ENCODE measurements around the gene WDR6.

Gene WDR6

DNA sequence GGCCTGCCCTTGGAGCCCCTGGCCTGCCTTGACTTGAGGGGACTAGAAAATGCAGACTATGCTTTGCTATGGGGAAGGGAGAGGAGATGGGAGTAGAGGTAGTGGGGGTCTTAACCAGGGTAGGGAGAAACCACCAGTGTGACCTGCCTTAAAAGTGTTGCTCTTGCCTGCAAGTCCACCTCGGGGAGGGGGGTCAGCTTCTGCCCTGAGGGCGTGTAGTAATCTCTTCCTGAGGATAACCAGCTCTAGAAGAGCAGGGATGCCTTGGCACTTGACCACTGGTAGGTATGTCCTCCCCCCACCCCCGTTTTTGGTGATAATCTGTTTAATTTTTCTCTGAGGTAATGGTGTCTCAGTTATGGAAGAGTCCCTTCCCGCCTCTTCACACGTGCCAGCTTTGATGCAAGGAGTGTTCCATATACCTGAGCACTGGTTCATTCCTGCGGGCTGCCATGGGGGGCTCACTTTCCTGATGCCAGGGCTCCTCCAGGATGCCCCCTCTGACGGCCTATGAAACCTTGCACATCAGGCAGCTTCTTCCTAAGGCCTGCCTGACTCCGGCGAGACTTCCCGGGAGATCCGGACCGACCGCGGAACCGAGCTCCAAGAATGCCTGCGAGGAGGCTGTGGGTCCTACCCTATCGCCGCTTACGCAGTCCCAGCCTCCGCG is 17.9 kb upstream of the WDR6 start:
- H3K14ac ChIP-seq (ENCODE audit: low read length), result peak overlapping the region; percentile 83
- peak overlapping the region; percentile 93 for H2AFZ ChIP-seq (ENCODE audit: low read length)
- peak overlapping the region; percentile 15 for H3K4ac ChIP-seq (ENCODE audit: low read length)
- peak overlapping the region; percentile 97 for H3K23ac ChIP-seq (ENCODE audit: low read depth, low read length, poor library complexity)
- no peak overlapping the region for H2BK120ac ChIP-seq (ENCODE audit: low read depth, low read length)
- H3K9me3 ChIP-seq (replicated peaks in 1 of 2; ENCODE audit: control insufficient read depth in 2 of 2, insufficient read depth in 1 of 2, low read depth in 1 of 2, low read length in 2 of 2), result no peaks in the 10 kb centered on the region
- H3K4me3 ChIP-seq (ENCODE audit: low read length in 2 of 2), result peak overlapping the region; percentile 64 to 99
- peak overlapping the region; percentile 93 for H3K27ac ChIP-seq (replicated peaks; ENCODE audit: low read length)
- peak overlapping the region; percentile 99 for H3K9ac ChIP-seq (ENCODE audit: low read depth, low read length, poor library complexity)
- H3K4me1 ChIP-seq (ENCODE audit: control insufficient read depth in 2 of 2, insufficient read depth in 1 of 2, low read depth in 1 of 2, low read length in 2 of 2), result peaks cover 13 to 19% of the 10 kb centered on the region in 2 donors
- H3K4me2 ChIP-seq (ENCODE audit: insufficient read depth, low read length, poor library complexity, severe bottlenecking), result peak overlapping the region; percentile 93
- H2BK15ac ChIP-seq (ENCODE audit: low read length), result peak overlapping the region; percentile 87
- DNase-seq (ENCODE audit: low spot score), result no peak
- peaks cover 13 to 35% of the 10 kb centered on the region in 2 donors for H3K36me3 ChIP-seq (replicated peaks in 1 of 2; ENCODE audit: control insufficient read depth in 2 of 2, insufficient read depth in 2 of 2, low read length in 2 of 2)
- peak overlapping the region; percentile 30 for H2BK12ac ChIP-seq (ENCODE audit: low read length)
- H4K91ac ChIP-seq (ENCODE audit: low read depth, low read length, poor library complexity), result peak overlapping the region; percentile 9
- H2BK5ac ChIP-seq (ENCODE audit: low read length), result peak overlapping the region; percentile 91
- H3K18ac ChIP-seq (ENCODE audit: low read length), result peak overlapping the region; percentile 97
- H3K79me1 ChIP-seq (ENCODE audit: low read depth, low read length), result peaks cover 10% of the 10 kb centered on the region
- no peaks in the 10 kb centered on the region for H3K27me3 ChIP-seq (ENCODE audit: control insufficient read depth in 3 of 3, insufficient read depth in 3 of 3, low read depth in 1 of 3, low read length in 3 of 3)
- no peak overlapping the region for H4K8ac ChIP-seq (ENCODE audit: low read depth, low read length)
- peak overlapping the region; percentile 90 for H2AK5ac ChIP-seq (ENCODE audit: low read depth, low read length)
- no CpG with 5 or more reads among the region's 21 CpGs for whole genome bisulfite sequencing, 2 donors (ENCODE audit: extremely low coverage in 2 of 2, insufficient read length in 2 of 2, insufficient replicate concordance in 1 of 2)

- Histone ChIP-seq H3K9me3 (replicated peaks in 1 of 2; ENCODE audit: control insufficient read depth in 2 of 2, insufficient read depth in 1 of 2, low read depth in 1 of 2, low read length in 2 of 2) (no peaks in the 10 kb centered on the region), H3K4me1 (ENCODE audit: control insufficient read depth in 2 of 2, insufficient read depth in 1 of 2, low read depth in 1 of 2, low read length in 2 of 2) (peaks cover 13 to 19% of the 10 kb centered on the region in 2 donors)
These were observed 17.2 kb upstream of the WDR6 start, which contains the start of gene P4HTM for GRCh38 chr3:48989796-48990635. Gene P4HTM (plus strand): TSS chr3:48990241. CDS start chr3:48990257, 16 bp downstream.

GRCh38 chr3:48990636-48991469 is 16.3 kb upstream of the WDR6 start:
- Histone ChIP-seq H3K9ac (ENCODE audit: low read depth, low read length, poor library complexity) (peak overlapping the region; percentile 99), H3K18ac (ENCODE audit: low read length) (peak overlapping the region; percentile 97), H2BK5ac (ENCODE audit: low read length) (peak overlapping the region; percentile 91), H2BK15ac (ENCODE audit: low read length) (peak overlapping the region; percentile 81), H3K4me1 (ENCODE audit: control insufficient read depth in 2 of 2, insufficient read depth in 1 of 2, low read depth in 1 of 2, low read length in 2 of 2) (peaks cover 13 to 19% of the 10 kb centered on the region in 2 donors), H4K8ac (ENCODE audit: low read depth, low read length) (no peak overlapping the region), H3K4ac (ENCODE audit: low read length) (peak overlapping the region; percentile 97), H3K79me1 (ENCODE audit: low read depth, low read length) (peaks cover 10% of the 10 kb centered on the region), H3K14ac (ENCODE audit: low read length) (peak overlapping the region; percentile 97), H3K36me3 (replicated peaks in 1 of 2; ENCODE audit: control insufficient read depth in 2 of 2, insufficient read depth in 2 of 2, low read length in 2 of 2) (peaks cover 4 to 25% of the 10 kb centered on the region in 2 donors), H3K4me3 (ENCODE audit: low read length in 2 of 2) (peak overlapping the region; percentile 64 to 99), H3K27me3 (ENCODE audit: control insufficient read depth in 3 of 3, insufficient read depth in 3 of 3, low read depth in 1 of 3, low read length in 3 of 3) (no peaks in the 10 kb centered on the region), H3K9me3 (replicated peaks in 1 of 2; ENCODE audit: control insufficient read depth in 2 of 2, insufficient read depth in 1 of 2, low read depth in 1 of 2, low read length in 2 of 2) (no peaks in the 10 kb centered on the region), H2BK120ac (ENCODE audit: low read depth, low read length) (peak overlapping the region; percentile 20), H2AK5ac (ENCODE audit: low read depth, low read length) (peak overlapping the region; percentile 83), H3K23ac (ENCODE audit: low read depth, low read length, poor library complexity) (peak overlapping the region; percentile 97), H2AFZ (ENCODE audit: low read length) (peak overlapping the region; percentile 93), H2BK12ac (ENCODE audit: low read length) (no peak overlapping the region), H3K27ac (replicated peaks; ENCODE audit: low read length) (peak overlapping the region; percentile 93), H4K91ac (ENCODE audit: low read depth, low read length, poor library complexity) (no peak overlapping the region), H3K4me2 (ENCODE audit: insufficient read depth, low read length, poor library complexity, severe bottlenecking) (peak overlapping the region; percentile 93)
- DNase-seq (ENCODE audit: low spot score), result no peak
- WGBS, 2 donors (ENCODE audit: extremely low coverage in 2 of 2, insufficient read length in 2 of 2, insufficient replicate concordance in 1 of 2), result no CpG with 5 or more reads among the region's 40 CpGs

More at GRCh38 chr3:48989796-48990635, 17.2 kb upstream of the WDR6 start, which contains the start of gene P4HTM:
- H2AK5ac ChIP-seq (ENCODE audit: low read depth, low read length), result peak within 1 kb of the TSS; percentile 90
- peak within 1 kb of the TSS; percentile 65 for H2BK120ac ChIP-seq (ENCODE audit: low read depth, low read length)
- H4K91ac ChIP-seq (ENCODE audit: low read depth, low read length, poor library complexity), result peak within 1 kb of the TSS; percentile 9
- H3K18ac ChIP-seq (ENCODE audit: low read length), result peak within 1 kb of the TSS; percentile 97
- H2AFZ ChIP-seq (ENCODE audit: low read length), result peak within 1 kb of the TSS; percentile 93
- H2BK15ac ChIP-seq (ENCODE audit: low read length), result peak within 1 kb of the TSS; percentile 87
- H3K9ac ChIP-seq (ENCODE audit: low read depth, low read length, poor library complexity), result peak within 1 kb of the TSS; percentile 99
- H2BK12ac ChIP-seq (ENCODE audit: low read length), result peak within 1 kb of the TSS; percentile 30
- H3K23ac ChIP-seq (ENCODE audit: low read depth, low read length, poor library complexity), result peak within 1 kb of the TSS; percentile 97
- H3K4me3 ChIP-seq (ENCODE audit: low read length in 2 of 2), result peak within 1 kb of the TSS; percentile 64 to 99
- H3K14ac ChIP-seq (ENCODE audit: low read length), result peak within 1 kb of the TSS; percentile 99
- WGBS, 2 donors (ENCODE audit: extremely low coverage in 2 of 2, insufficient read length in 2 of 2, insufficient replicate concordance in 1 of 2), result no CpG with 5 or more reads among the region's 91 CpGs
- H3K27ac ChIP-seq (replicated peaks; ENCODE audit: low read length), result peak within 1 kb of the TSS; percentile 93
- H3K79me1 ChIP-seq (ENCODE audit: low read depth, low read length), result peaks cover 10% of the 10 kb centered on the region
- H3K4ac ChIP-seq (ENCODE audit: low read length), result peak within 1 kb of the TSS; percentile 97
- H2BK5ac ChIP-seq (ENCODE audit: low read length), result peak within 1 kb of the TSS; percentile 91
- DNase-seq (ENCODE audit: low spot score), result peak; percentile 80
- peaks cover 8 to 27% of the 10 kb centered on the region in 2 donors for H3K36me3 ChIP-seq (replicated peaks in 1 of 2; ENCODE audit: control insufficient read depth in 2 of 2, insufficient read depth in 2 of 2, low read length in 2 of 2)
- H3K4me2 ChIP-seq (ENCODE audit: insufficient read depth, low read length, poor library complexity, severe bottlenecking), result peak within 1 kb of the TSS; percentile 93
- H4K8ac ChIP-seq (ENCODE audit: low read depth, low read length), result no peak within 1 kb of the TSS
- H3K27me3 ChIP-seq (ENCODE audit: control insufficient read depth in 3 of 3, insufficient read depth in 3 of 3, low read depth in 1 of 3, low read length in 3 of 3), result no peaks in the 10 kb centered on the region
